Measurements from ENCODE around the gene ITPK1.

Gene ITPK1

GRCh38 chr14:93027810-93028723 lies 87.7 kb downstream of the ITPK1 start:
- DNase-seq (ENCODE audit: low spot score): no peak

GRCh38 chr14:93026339-93026738 lies 89.4 kb downstream of the ITPK1 start:
- no peak for DNase-seq (ENCODE audit: low spot score)

- no peak for DNase-seq (ENCODE audit: low spot score)
Observed at GRCh38 chr14:93025055-93025454, 90.7 kb downstream of the ITPK1 start.

- no peak for DNase-seq (ENCODE audit: low spot score)
Observed at GRCh38 chr14:93024493-93024892, 91.2 kb downstream of the ITPK1 start.

- DNase-seq (ENCODE audit: low spot score): no peak
Observed at GRCh38 chr14:93023802-93024434, 91.8 kb downstream of the ITPK1 start.

GRCh38 chr14:93023039-93023438 lies 92.7 kb downstream of the ITPK1 start:
- DNase-seq (ENCODE audit: low spot score): no peak

- DNase-seq (ENCODE audit: low spot score): no peak
Observed at GRCh38 chr14:93019970-93020369, 95.8 kb downstream of the ITPK1 start.

GRCh38 chr14:93019367-93019843 lies 96.3 kb downstream of the ITPK1 start:
- DNase-seq (ENCODE audit: low spot score): no peak

GRCh38 chr14:93018366-93018765 lies 97.4 kb downstream of the ITPK1 start:
- DNase-seq (ENCODE audit: low spot score): no peak

- no peak for DNase-seq (ENCODE audit: low spot score)
Observed at GRCh38 chr14:93017898-93018297, 97.8 kb downstream of the ITPK1 start.

- DNase-seq (ENCODE audit: low spot score): no peak
Observed at GRCh38 chr14:93017301-93017797, 98.4 kb downstream of the ITPK1 start.

- DNase-seq (ENCODE audit: low spot score): no peak
Observed at GRCh38 chr14:93016275-93016845, 99.4 kb downstream of the ITPK1 start.

GRCh38 chr14:93015505-93015904 lies 100.2 kb downstream of the ITPK1 start:
- DNase-seq (ENCODE audit: low spot score): no peak

GRCh38 chr14:93015064-93015463 lies 100.7 kb downstream of the ITPK1 start:
- no peak for DNase-seq (ENCODE audit: low spot score)

- no peak for DNase-seq (ENCODE audit: low spot score)
Observed at GRCh38 chr14:93014058-93015023, 101.4 kb downstream of the ITPK1 start.

- DNase-seq (ENCODE audit: low spot score): no peak
Observed at GRCh38 chr14:93012951-93013719, 102.6 kb downstream of the ITPK1 start.

- no peak for DNase-seq (ENCODE audit: low spot score)
Observed at GRCh38 chr14:93012506-93012905, 103.2 kb downstream of the ITPK1 start.

GRCh38 chr14:93011650-93012325 lies 103.9 kb downstream of the ITPK1 start:
- DNase-seq (ENCODE audit: low spot score): no peak

GRCh38 chr14:93011141-93011529 lies 104.6 kb downstream of the ITPK1 start:
- DNase-seq (ENCODE audit: low spot score): no peak

GRCh38 chr14:93010522-93011140 lies 105.1 kb downstream of the ITPK1 start:
- DNase-seq (ENCODE audit: low spot score): no peak
